GM20000 (cell line): ENCODE measurements around the gene PLPP2.

Experiments used
- DNase-seq: peaks from one replicate; pipeline ENCODE4 v3.0.0; 2012; ENCODE audit warnings: low spot score
- CTCF ChIP-seq: IDR thresholded peaks from 2 replicates; pipeline ENCODE4 v1.5.1; 2012; ENCODE audit warnings: mild to moderate bottlenecking, control low read depth; ENCODE audit errors: extremely low read depth, missing control alignments

PLPP2 gene

DNA sequence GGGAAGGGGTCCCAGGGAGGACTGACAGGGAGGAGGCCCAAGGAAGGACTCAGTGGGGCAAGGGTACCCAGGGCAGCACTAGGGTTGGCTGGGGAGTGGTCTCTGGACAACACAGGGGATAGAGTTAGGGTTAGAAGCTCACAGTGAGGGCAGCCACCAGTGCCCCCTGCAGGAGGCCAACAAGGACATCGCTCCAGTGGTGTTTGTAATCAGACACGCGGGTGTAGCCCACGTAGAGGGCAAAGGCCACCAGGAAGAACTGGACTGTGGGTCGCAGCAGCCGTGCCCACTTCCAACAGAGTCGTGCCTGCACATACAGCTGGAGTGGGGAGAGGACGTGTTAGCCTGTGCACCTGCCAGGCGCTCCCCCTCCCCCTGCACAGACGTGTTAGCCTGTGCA lies 9.2 kb downstream of the PLPP2 start:
- TF ChIP-seq CTCF: no peak
- no peak for DNase-seq

DNA sequence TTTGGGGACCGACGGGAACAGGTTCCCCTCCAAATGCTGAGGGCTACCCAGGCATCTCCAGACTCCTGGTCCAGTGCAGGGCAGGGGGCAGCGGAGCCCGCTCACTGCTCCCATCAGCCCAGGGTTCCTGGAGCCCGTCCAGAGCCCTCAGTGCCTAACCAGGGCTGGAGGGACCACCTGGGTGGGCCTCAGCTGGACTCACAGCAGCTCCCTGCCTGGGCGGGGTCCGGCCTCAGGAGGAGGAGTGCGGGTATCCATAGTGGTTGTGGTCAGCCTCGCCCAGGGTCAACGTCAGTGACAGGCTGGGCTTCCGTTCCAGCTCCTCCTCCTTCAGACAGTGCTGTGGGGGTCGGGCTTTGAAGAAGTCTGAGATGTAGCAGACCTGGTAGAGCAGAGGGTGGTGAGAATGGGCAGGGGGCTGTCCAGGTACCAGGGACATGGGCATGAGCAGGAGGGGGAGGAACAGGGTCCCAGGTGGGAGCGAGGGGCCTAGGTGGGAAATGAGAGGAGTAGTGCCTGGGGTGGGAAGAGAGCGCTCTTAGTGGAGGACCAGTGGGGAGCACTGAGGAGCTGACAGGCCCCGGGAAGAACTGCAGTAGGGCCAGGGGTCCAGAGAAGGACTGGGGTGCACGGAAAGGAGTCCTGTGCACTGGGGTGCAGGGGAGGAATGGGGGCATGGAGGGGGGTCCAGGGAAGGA lies 9.9 kb downstream of the PLPP2 start:
- no peak for DNase-seq
- no peak for TF ChIP-seq CTCF

- DNase-seq: no peak
- no peak for TF ChIP-seq CTCF
These were observed 10.6 kb downstream of the PLPP2 start for GRCh38 chr19:280541-281009.

- no peak for TF ChIP-seq CTCF
- no peak for DNase-seq
These were observed 11.5 kb downstream of the PLPP2 start for GRCh38 chr19:279656-280055.

GRCh38 chr19:279231-279630 lies 12.0 kb downstream of the PLPP2 start:
- no peak for TF ChIP-seq CTCF
- DNase-seq: no peak

DNA sequence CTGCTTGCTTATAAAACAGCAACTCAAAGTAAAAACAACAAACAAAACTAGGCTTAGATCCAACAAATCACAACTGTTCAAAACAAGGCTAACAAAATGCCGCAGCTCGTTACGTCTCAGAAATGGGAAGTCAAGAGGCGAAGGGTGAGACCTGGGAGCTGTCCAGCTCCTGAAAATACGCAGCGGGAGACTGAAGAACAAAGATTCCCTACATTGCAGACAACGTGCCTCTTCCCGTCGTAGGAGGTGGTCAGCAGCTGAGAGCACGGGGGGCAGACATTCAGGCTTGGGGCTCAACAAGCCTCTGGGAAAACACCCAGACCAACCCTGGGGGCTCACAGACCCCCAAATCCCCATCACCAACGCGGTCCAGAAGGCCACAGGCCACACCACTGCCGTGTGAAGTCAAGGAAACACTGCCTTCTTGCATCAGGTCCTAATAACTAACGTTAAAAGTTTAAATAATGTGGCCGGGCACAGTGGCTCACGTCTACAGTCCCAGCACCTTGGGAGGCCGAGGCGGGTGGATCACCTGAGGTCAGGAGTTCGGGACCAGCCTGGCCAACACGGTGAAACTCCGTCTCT lies 13.5 kb downstream of the PLPP2 start:
- no peak for DNase-seq
- TF ChIP-seq CTCF: no peak

DNA sequence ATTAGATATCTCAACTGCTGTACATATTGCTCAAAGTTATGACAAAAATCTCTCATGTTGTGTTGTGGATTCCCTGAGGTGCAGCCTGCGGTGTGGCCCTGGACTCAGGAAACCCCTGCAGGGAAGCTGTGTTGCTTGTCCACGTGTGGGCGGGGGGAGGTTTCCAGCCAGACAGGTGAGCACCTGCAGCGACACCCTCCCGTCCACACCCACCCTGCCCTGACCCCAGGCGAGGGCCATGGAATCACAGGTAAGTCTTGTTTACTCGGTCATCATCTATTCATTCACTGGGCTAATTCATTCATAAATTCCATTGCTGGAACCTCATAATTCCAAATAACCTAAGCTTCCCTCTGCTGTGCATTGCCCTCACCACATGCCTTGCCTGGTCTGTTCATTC lies 14.1 kb downstream of the PLPP2 start:
- no peak for TF ChIP-seq CTCF
- no peak for DNase-seq
